ENCODE data around the gene PAF1. TPM values are rescaled to one million over a fixed set of nuclear protein-coding genes. Genes with fewer than 3 reads are reported as not detected.

Gene PAF1
- total RNA-seq, 1 experiment from 2014 or later: 47.0 TPM

GRCh38 chr19:39352381-39353255 is 38.3 kb downstream of the PAF1 start:
- CTCF ChIA-PET: interaction anchor here (1.4 kb wide), 1 partner anchor 10 kb away, joined by 7 read pairs; the partner anchor contains the start of gene SAMD4B
- no TSS peak for BruUV-seq (replicated peaks)
- intact Hi-C loops (cut with micrococcal nuclease): no loop called here
- Mint-ChIP-seq H3K36me3 (ENCODE audit: insufficient read depth, unreplicated experiment) (peaks cover 83% of the 10 kb centered on the region), H3K4me1 (ENCODE audit: insufficient read depth, unreplicated experiment) (peaks cover 9% of the 10 kb centered on the region), H3K27me3 (ENCODE audit: insufficient read depth, unreplicated experiment) (no peaks in the 10 kb centered on the region), H3K4me3 (ENCODE audit: unreplicated experiment) (no peak overlapping the region), H3K9me3 (ENCODE audit: unreplicated experiment) (no peaks in the 10 kb centered on the region), H3K27ac (ENCODE audit: low read depth, unreplicated experiment) (no peak overlapping the region)
- POLR2A ChIA-PET: interaction anchor here (0.7 to 0.8 kb wide), 2 partner anchors 16 to 39 kb away, joined by 3 read pairs; partner anchors contain the start of genes MED29 and PAF1
- no peak for DNase-seq (ENCODE audit: unreplicated experiment)
- no peak for TF ChIP-seq CTCF (IDR thresholded peaks at IDR 0.05; ENCODE audit: unreplicated experiment)

DNA sequence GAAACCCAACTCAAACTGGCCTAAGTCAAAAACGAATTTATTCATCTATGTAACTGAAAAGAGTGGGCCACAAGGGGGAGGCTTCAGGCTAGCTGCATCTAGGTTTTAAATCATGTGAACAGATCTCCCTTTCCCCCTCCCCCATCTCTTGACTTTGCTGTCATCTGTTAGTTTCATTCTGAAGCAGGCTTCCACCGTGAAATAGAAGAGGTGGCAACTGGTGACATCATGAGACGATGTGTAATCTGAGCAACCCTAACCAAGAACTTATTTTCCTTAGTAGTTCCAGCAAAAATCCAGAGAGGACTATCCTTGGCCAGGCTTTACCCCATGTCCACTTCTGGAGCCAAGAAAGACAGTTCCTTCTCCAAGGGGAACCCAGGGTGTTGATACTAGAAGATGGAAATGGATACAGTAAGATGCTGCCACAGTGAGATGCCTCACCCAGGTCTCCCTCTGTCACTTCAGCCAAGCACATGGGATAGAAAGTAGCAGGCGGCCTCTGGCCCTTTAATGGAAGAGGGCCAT is 39.3 kb downstream of the PAF1 start:
- Mint-ChIP-seq H3K27me3 (ENCODE audit: insufficient read depth, unreplicated experiment) (no peaks in the 10 kb centered on the region), H3K4me3 (ENCODE audit: unreplicated experiment) (no peak overlapping the region), H3K36me3 (ENCODE audit: insufficient read depth, unreplicated experiment) (peaks cover 75% of the 10 kb centered on the region), H3K4me1 (ENCODE audit: insufficient read depth, unreplicated experiment) (peaks cover 14% of the 10 kb centered on the region), H3K9me3 (ENCODE audit: unreplicated experiment) (no peaks in the 10 kb centered on the region), H3K27ac (ENCODE audit: low read depth, unreplicated experiment) (no peak overlapping the region)
- DNase-seq (ENCODE audit: unreplicated experiment): no peak
- intact Hi-C loops (cut with micrococcal nuclease): no loop called here
- no peak for TF ChIP-seq CTCF (IDR thresholded peaks at IDR 0.05; ENCODE audit: unreplicated experiment)
- BruUV-seq (replicated peaks): no TSS peak
- ChIA-PET CTCF (no interaction called here), POLR2A (no interaction called here)

GRCh38 chr19:39350156-39350555 is 40.8 kb downstream of the PAF1 start:
- intact Hi-C loops (cut with micrococcal nuclease): no loop called here
- H3K4me3 Mint-ChIP-seq (ENCODE audit: unreplicated experiment): no peak overlapping the region
- peaks cover 23% of the 10 kb centered on the region for H3K4me1 Mint-ChIP-seq (ENCODE audit: insufficient read depth, unreplicated experiment)
- no peak for TF ChIP-seq CTCF (IDR thresholded peaks at IDR 0.05; ENCODE audit: unreplicated experiment)
- no peaks in the 10 kb centered on the region for H3K27me3 Mint-ChIP-seq (ENCODE audit: insufficient read depth, unreplicated experiment)
- BruUV-seq (replicated peaks): no TSS peak
- no peaks in the 10 kb centered on the region for H3K9me3 Mint-ChIP-seq (ENCODE audit: unreplicated experiment)
- no peak overlapping the region for H3K27ac Mint-ChIP-seq (ENCODE audit: low read depth, unreplicated experiment)
- DNase-seq (ENCODE audit: unreplicated experiment): no peak
- CTCF ChIA-PET: interaction anchor here (1.3 kb wide), 1 partner anchor 16 kb away, joined by 12 read pairs; no protein-coding TSS in a partner anchor
- peaks cover 63% of the 10 kb centered on the region for H3K36me3 Mint-ChIP-seq (ENCODE audit: insufficient read depth, unreplicated experiment)
- POLR2A ChIA-PET: no interaction called here

- no peaks in the 10 kb centered on the region for H3K27me3 Mint-ChIP-seq (ENCODE audit: insufficient read depth, unreplicated experiment)
- BruUV-seq (replicated peaks): no TSS peak
- TF ChIP-seq CTCF (IDR thresholded peaks at IDR 0.05; ENCODE audit: unreplicated experiment): no peak
- ChIA-PET POLR2A (interaction anchor here (0.6 kb wide), 1 partner anchor 1221 kb away, joined by 3 read pairs; no protein-coding TSS in a partner anchor), CTCF (interaction anchor here (0.6 to 0.7 kb wide), 2 partner anchors 126 to 227 kb away, joined by 3 read pairs; no protein-coding TSS in a partner anchor)
- peaks cover 31% of the 10 kb centered on the region for H3K4me1 Mint-ChIP-seq (ENCODE audit: insufficient read depth, unreplicated experiment)
- peak overlapping the region; percentile 28 for H3K27ac Mint-ChIP-seq (ENCODE audit: low read depth, unreplicated experiment)
- H3K4me3 Mint-ChIP-seq (ENCODE audit: unreplicated experiment): no peak overlapping the region
- no peaks in the 10 kb centered on the region for H3K9me3 Mint-ChIP-seq (ENCODE audit: unreplicated experiment)
- H3K36me3 Mint-ChIP-seq (ENCODE audit: insufficient read depth, unreplicated experiment): peaks cover 59% of the 10 kb centered on the region
- intact Hi-C loops (cut with micrococcal nuclease): no loop called here
- no peak for DNase-seq (ENCODE audit: unreplicated experiment)
Measured at GRCh38 chr19:39349326-39349725, 41.6 kb downstream of the PAF1 start.

Data from MCF 10A (cell line).